GM12878 (cell line): Measurements from ENCODE around the gene IMMT. TPM values are rescaled to one million over a fixed set of nuclear protein-coding genes. Genes with fewer than 3 reads are reported as not detected.

Experiments
- BCLAF1 ChIP-seq: fragments of 450-650 bp; IDR thresholded peaks from 2 replicates; pipeline ENCODE4 v1.6.1; 2017; ENCODE audit warnings: antibody characterized with exemption, mild to moderate bottlenecking, moderate library complexity
- BRCA1 ChIP-seq: IDR thresholded peaks from 2 replicates; pipeline ENCODE4 v1.6.1; 2011; ENCODE audit warnings: low read depth, low read length, improper control_type of control experiment
- CHD1 ChIP-seq: IDR thresholded peaks from 2 replicates; pipeline ENCODE4 v1.6.1; 2012; ENCODE audit warnings: low read depth, low read length, improper control_type of control experiment
- CREM ChIP-seq: IDR thresholded peaks from 2 replicates; pipeline ENCODE4 v1.6.1; 2014; ENCODE audit warnings: antibody characterized with exemption, low read depth
- E2F4 ChIP-seq: IDR thresholded peaks from 2 replicates; pipeline ENCODE4 v1.6.1; 2012; ENCODE audit warnings: low read depth, low read length, improper control_type of control experiment
- EP300 ChIP-seq, 2 experiments: fragments of 150-350 bp in 1 of 2; IDR thresholded peaks; 2 replicates each; pipeline ENCODE4 v1.6.1; 2011 to 2012; ENCODE audit warnings: low read depth in 2 of 2, low read length in 2 of 2, borderline replicate concordance in 1 of 2, improper control_type of control experiment in 1 of 2, inconsistent platforms in 1 of 2; ENCODE audit not compliant: control insufficient read depth in 1 of 2
- NFIC ChIP-seq: IDR thresholded peaks from 2 replicates; pipeline ENCODE4 v1.6.1; 2012; ENCODE audit warnings: low read depth, mild to moderate bottlenecking, inconsistent platforms, low read length, moderate library complexity
- NR2C2 ChIP-seq: IDR thresholded peaks from 2 replicates; pipeline ENCODE4 v1.6.1; 2011; ENCODE audit warnings: borderline replicate concordance, low read depth; ENCODE audit not compliant: control insufficient read depth, insufficient read length
- SREBF2 ChIP-seq: IDR thresholded peaks from 2 replicates; pipeline ENCODE4 v1.6.1; 2012; ENCODE audit warnings: mild to moderate bottlenecking, low read length
- STAT3 ChIP-seq: IDR thresholded peaks from 2 replicates; pipeline ENCODE4 v1.6.1; 2011; ENCODE audit warnings: low read depth, low read length, improper control_type of control experiment
- polyA plus RNA-seq, 11 experiments: library from polyadenylated mRNA; depleted of rRNA in 4 of 11; unstranded in 6 of 11; stranded (reverse) in 5 of 11; fragments of >200 nt; fragmentation: Nextera tagmentation in 4 of 11; fragmentation: Illumina TruSeq in 1 of 11; extraction: Ambion mirVana in 4 of 11; extraction: Trizol in 1 of 11; gene quantifications; 1 replicate in 1 of 11; 2 replicates in 10 of 11; pipeline versions ENCODE4 v1.2.1 to v1.2.3, GENCODE V29; 2011 to 2016; ENCODE audit warnings: inconsistent platforms in 2 of 11, missing spikeins in 2 of 11, low read depth in 1 of 11
- total RNA-seq, 4 experiments: library from RNA; depleted of rRNA in 3 of 4; stranded (reverse); fragments of >200 nt in 3 of 4; fragmentation: Illumina TruSeq in 1 of 4; extraction: Trizol in 1 of 4; gene quantifications; 2 replicates each; pipeline versions ENCODE4 v1.2.1 to v1.2.3, GENCODE V29; 2013 to 2021

The IMMT gene
- total and polyA plus RNA-seq, 10 of the 15 experiments (the other 5 are each of a cell fraction or from before 2014, with no cell fraction given) = 78.4 to 149 (median 98.7) TPM

- TF ChIP-seq BCLAF1 (no peak), BRCA1 (no peak), EP300 (IDR thresholded peaks at IDR 0.05; ENCODE audit: borderline replicate concordance in 1 of 2, control insufficient read depth in 1 of 2, low read depth in 2 of 2, low read length in 2 of 2) (no peak), NFIC (no peak), CREM (no peak), CHD1 (no peak), E2F4 (no peak), STAT3 (no peak), NR2C2 (no peak), SREBF2 (no peak)
- TF ChIP-seq, all 136 proteins: peak for 0
Observed at GRCh38 chr2:86239745-86240144, 44.5 kb upstream of the IMMT start (continued).
